Measurements from ENCODE around the gene IL1RL1. TPM values are rescaled to one million over a fixed set of nuclear protein-coding genes. Genes with fewer than 3 reads are reported as not detected.

IL1RL1 gene
- total RNA-seq, 2 donors from 2014 or later = 1.3 to 3.4 TPM

DNA sequence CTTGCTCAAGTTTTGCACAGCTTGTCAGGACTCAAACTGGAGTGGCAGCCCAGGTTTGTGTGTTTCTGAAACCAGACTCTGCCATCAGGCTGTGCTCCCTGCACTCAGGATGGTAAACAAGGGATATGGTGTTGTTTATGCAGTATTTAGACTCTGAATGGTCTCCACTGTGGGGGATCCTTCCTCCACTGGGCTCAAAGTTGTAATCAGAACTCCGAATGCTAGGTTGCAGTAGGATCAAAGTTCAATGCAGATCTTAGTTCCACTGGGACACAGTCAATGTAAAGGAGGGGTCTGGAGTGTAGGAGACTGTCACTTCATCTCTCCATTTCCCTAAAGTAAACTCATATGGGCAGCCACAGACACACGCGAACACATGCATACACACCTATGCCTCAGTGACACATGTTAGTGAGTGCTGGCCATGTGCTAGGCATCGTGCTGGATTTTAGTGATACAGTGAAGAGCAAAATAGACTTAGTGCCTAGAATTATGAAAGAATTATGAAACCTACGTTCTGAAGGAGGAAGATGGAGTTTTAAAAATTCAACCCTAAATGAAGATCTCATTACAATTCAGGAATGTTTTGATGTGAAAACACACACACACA is 50.4 kb downstream of the IL1RL1 start:
- Histone ChIP-seq H3K4me3 (no peak overlapping the region), H3K9me3 (no peaks in the 10 kb centered on the region), H3K27me3 (replicated peaks; ENCODE audit: insufficient read depth) (no peaks in the 10 kb centered on the region), H3K27ac (no peak overlapping the region), H3K36me3 (no peaks in the 10 kb centered on the region), H3K4me1 (replicated peaks) (no peaks in the 10 kb centered on the region)
- 92% methylated on average over 5 of the region's 5 CpGs for WGBS
- DNase-seq (ENCODE audit: low spot score) = no peak
- TF ChIP-seq POLR2AphosphoS5 (IDR thresholded peaks at IDR 0.05) = no peak
- TF ChIP-seq POLR2A (IDR thresholded peaks at IDR 0.05) = no peak
- TF ChIP-seq, protein P1, sequence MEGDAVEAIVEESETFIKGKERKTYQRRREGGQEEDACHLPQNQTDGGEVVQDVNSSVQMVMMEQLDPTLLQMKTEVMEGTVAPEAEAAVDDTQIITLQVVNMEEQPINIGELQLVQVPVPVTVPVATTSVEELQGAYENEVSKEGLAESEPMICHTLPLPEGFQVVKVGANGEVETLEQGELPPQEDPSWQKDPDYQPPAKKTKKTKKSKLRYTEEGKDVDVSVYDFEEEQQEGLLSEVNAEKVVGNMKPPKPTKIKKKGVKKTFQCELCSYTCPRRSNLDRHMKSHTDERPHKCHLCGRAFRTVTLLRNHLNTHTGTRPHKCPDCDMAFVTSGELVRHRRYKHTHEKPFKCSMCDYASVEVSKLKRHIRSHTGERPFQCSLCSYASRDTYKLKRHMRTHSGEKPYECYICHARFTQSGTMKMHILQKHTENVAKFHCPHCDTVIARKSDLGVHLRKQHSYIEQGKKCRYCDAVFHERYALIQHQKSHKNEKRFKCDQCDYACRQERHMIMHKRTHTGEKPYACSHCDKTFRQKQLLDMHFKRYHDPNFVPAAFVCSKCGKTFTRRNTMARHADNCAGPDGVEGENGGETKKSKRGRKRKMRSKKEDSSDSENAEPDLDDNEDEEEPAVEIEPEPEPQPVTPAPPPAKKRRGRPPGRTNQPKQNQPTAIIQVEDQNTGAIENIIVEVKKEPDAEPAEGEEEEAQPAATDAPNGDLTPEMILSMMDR (IDR thresholded peaks at IDR 0.05) = no peak
- intact Hi-C loops (cut with DNase I) = no loop called here

GRCh38 chr2:102365763-102366162 is 54.4 kb downstream of the IL1RL1 start:
- intact Hi-C loops (cut with DNase I) = no loop called here
- DNase-seq (ENCODE audit: low spot score) = no peak
- Histone ChIP-seq H3K36me3 (no peaks in the 10 kb centered on the region), H3K4me3 (no peak overlapping the region), H3K4me1 (replicated peaks) (no peaks in the 10 kb centered on the region), H3K27ac (no peak overlapping the region), H3K9me3 (no peaks in the 10 kb centered on the region), H3K27me3 (replicated peaks; ENCODE audit: insufficient read depth) (no peaks in the 10 kb centered on the region)
- 92% methylated on average over 1 of the region's 1 CpG for WGBS
- TF ChIP-seq POLR2A (IDR thresholded peaks at IDR 0.05) (no peak), POLR2AphosphoS5 (IDR thresholded peaks at IDR 0.05) (no peak)
- TF ChIP-seq, protein P1 (IDR thresholded peaks at IDR 0.05) = no peak

DNA sequence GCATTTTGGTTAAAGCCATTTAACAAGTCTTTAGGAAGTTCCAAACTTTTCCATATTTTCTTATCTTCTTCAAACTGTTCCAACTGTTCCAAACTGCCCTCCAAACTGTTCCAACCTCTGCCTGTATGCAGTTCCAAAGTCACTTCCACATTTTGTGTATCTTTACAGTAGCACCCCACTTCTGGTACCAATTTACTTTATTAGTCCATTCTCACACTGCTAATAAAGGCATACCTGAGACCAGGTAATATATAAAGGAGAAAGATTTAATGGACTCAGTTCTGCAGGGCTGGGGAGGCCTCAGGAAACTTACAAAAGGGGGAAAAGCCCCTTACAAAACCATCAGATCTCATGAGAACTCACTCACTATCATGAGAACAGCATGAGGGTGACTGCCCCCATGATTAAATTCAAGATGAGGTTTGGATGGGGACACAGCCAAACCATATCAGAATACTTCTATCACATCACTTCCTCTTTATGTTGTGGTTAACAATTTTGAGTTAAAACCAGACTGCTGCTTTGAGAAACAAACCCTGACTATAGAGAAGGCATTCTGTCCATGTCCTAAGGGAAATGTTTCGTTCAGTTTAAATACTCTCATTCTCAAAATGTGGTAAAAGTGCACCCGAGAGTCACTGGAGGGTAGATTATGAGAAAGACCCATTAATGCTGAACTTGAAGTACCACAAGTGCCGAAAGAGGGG is 55.2 kb downstream of the IL1RL1 start:
- Histone ChIP-seq H3K27ac (no peak overlapping the region), H3K9me3 (no peaks in the 10 kb centered on the region), H3K4me1 (replicated peaks) (no peaks in the 10 kb centered on the region), H3K4me3 (no peak overlapping the region), H3K36me3 (no peaks in the 10 kb centered on the region), H3K27me3 (replicated peaks; ENCODE audit: insufficient read depth) (no peaks in the 10 kb centered on the region)
- TF ChIP-seq POLR2A (IDR thresholded peaks at IDR 0.05) (no peak), POLR2AphosphoS5 (IDR thresholded peaks at IDR 0.05) (no peak)
- TF ChIP-seq, protein P1 (IDR thresholded peaks at IDR 0.05) = no peak
- DNase-seq (ENCODE audit: low spot score) = no peak
- intact Hi-C loops (cut with DNase I) = no loop called here
- WGBS = 95% methylated on average over 3 of the region's 3 CpGs

DNA sequence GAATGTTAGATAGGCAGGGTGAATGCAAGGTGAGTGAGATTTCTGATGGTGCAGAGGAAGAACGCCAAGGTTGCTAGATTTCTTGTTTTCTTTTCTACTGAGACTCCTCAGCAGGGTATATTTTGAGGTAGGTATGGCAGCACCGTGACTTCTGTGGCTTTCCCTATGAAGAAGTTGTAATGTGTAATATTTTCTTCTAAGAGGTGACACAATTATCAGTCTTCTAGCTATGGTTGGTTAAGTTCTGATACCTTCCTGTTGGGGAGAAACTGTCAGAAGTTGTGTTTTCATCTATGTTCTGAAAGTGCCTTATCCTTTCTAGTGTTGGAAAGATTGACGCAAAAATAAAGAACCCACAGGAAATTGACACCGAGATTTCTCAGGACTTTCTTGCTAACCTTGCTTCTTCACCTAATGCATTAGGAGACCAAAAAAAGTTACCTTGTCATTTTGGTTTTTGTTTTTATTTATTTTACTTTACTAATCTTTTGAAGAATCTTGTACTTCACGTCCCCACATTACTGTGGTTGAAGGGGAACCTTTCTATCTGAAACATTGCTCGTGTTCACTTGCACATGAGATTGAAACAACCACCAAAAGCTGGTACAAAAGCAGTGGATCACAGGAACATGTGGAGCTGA is 56.1 kb downstream of the IL1RL1 start:
- whole genome bisulfite sequencing = 82% methylated on average over 6 of the region's 6 CpGs

More for the DNA sequence above, 56.1 kb downstream of the IL1RL1 start:
- H3K27ac ChIP-seq = no peak overlapping the region
- no peaks in the 10 kb centered on the region for H3K9me3 ChIP-seq
- H3K36me3 ChIP-seq = no peaks in the 10 kb centered on the region
- TF ChIP-seq POLR2A (IDR thresholded peaks at IDR 0.05) (no peak), POLR2AphosphoS5 (IDR thresholded peaks at IDR 0.05) (no peak)
- TF ChIP-seq, protein P1 (IDR thresholded peaks at IDR 0.05) = no peak
- no peaks in the 10 kb centered on the region for H3K27me3 ChIP-seq (replicated peaks; ENCODE audit: insufficient read depth)
- no peak for DNase-seq (ENCODE audit: low spot score)
- intact Hi-C loops (cut with DNase I) = no loop called here
- no peak overlapping the region for H3K4me3 ChIP-seq
- H3K4me1 ChIP-seq (replicated peaks) = no peaks in the 10 kb centered on the region
